GM19043 (cell line): ENCODE results near the gene PRKAR1B.
"Not testable (repeated sequence)": the region's sequence is repeated elsewhere in the genome, so short reads cannot be mapped to it uniquely, and the experiment has no call there.

Experiments used
- ATAC-seq: cut with Tn5 transposase; IDR thresholded peaks from one replicate; pipeline ENCODE4 v1.9.1; 2021; ENCODE audit warnings: low read depth; ENCODE audit not compliant: unreplicated experiment

The PRKAR1B gene

GRCh38 chr7:672891-673290 lies 54.2 kb downstream of the PRKAR1B start:
- ATAC-seq: no peak

DNA sequence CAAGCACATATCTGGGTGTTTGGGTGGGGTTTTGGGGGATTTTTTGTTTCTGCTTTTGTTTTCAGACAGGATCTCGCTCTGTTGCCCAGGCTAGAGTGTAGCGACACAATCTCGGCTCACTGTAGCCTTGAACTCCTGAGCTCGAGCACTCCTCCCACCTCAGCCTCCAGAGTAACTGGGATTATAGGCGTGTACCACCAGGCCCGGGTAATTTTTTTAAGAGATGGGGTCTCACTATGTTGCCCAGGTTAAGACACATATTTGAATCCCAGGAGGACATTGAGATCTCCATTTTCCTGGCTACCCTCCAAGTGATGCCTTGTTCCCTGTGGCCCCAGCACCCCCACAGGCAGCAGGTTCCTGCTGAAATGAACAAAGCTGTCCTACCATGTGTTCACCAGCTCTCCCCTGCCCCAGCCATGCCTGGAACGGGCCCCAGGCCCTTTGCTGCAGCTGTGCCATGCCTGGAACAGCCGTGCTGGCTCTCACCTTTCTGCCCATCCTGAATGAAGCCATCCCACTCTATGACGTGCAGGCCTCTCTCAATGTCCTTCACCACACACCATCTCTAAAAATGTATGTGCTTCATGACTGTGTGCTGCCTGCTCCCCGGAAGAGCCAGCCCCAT lies 55.6 kb downstream of the PRKAR1B start:
- ATAC-seq: no peak

DNA sequence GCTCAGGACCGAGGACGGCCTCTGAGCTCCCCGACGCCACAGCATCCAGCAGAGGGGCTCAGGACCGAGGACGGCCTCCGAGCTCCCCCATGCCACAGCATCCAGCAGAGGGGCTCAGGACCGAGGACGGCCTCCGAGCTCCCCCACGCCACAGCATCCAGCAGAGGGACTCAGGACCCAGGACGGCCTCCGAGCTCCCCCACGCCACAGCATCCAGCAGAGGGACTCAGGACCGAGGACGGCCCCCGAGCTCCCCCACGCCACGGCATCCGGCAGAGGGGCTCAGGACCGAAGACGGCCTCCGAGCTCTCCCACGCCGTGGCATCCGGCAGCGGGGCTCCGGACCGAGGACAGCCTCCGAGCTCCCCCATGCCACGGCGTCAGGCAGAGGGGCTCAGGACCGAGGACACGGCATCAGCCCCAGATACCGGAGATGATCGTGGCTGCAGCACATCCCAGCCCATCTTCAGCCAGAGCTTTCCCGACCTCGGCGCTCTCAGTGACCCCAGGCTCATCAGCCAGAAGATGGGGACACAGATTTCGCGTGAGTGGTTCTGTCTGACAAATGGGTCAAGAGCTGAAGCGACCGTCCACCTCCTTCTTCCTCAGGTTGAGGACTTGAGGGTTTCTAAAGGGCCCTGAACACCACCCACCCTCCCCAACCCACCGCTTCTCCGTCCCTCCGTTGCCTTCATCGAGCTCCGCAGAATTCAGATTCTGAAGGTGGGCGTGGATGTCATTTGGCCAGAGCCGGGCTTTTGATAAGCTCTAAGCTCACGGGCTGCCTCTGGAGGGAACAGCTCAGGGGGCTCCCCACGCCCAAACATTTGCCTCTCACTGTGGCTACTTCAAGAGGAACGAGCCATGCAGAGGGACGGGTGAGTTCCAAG lies 56.3 kb downstream of the PRKAR1B start:
- ATAC-seq: no peak

- ATAC-seq: no peak
Observed at GRCh38 chr7:668958-669357, 58.1 kb downstream of the PRKAR1B start.

- ATAC-seq: no peak
Observed at GRCh38 chr7:668139-668931, 58.7 kb downstream of the PRKAR1B start.

- no peak for ATAC-seq
Observed at GRCh38 chr7:666454-667292, 60.4 kb downstream of the PRKAR1B start.

DNA sequence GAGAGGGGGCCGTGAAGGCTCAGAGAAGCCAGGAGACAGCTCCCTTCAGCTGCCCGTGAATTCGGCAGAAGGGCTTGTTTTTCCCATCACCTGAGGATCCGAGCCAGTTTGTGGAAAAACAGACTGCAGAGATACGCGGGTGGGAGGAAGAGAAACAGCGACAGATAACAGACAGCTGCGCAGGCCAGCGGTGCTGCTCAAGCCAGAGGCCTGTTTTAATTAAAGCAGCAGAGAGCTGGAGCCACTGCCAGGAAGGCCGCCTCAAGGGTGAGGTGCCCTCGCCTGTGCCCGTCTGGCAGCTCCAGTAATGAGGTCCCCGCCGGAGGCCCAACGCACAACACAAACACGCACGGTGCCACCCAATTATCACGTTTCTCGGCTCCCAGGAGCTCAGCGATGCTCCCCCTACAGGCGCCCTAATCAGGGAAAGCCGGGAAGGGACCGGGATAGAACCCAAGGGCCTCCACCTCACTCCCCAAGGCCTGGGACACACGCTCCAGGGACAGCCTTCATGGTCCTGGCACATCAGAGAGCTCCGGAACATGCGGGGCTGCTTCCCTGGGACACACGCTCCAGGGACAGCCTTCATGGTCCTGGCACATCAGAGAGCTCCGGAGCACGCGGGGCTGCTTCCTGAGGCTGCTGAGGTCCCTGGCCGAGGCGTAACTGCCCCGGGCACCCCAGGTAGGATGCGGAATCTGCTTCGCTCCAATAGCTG lies 61.2 kb downstream of the PRKAR1B start:
- ATAC-seq: no peak

- ATAC-seq: no peak
Observed at GRCh38 chr7:664997-665735, 61.9 kb downstream of the PRKAR1B start.

- ATAC-seq: no peak
Observed at GRCh38 chr7:664402-664775, 62.7 kb downstream of the PRKAR1B start.

DNA sequence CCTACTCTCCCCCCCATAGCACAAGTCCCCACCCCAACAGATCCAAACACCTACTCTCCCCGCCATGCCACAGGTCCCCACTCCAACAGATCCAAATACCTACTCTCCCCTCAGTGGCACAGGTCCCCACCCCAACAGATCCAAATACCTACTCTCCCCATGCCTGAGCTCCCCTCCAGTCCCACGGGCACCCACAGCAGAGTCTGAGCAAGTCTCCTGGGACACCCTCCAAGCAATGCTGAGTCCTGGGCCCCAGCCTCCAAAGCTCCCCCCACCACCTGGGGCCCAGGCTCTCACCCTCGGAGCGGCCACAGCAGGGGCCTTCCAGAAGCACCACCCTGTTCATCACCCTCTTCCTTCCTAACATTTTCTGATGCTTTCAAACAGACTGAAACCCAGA lies 64.5 kb downstream of the PRKAR1B start:
- no peak for ATAC-seq

GRCh38 chr7:659996-660395 lies 67.1 kb downstream of the PRKAR1B start:
- no peak for ATAC-seq

GRCh38 chr7:659306-659847 lies 67.7 kb downstream of the PRKAR1B start:
- no peak for ATAC-seq

DNA sequence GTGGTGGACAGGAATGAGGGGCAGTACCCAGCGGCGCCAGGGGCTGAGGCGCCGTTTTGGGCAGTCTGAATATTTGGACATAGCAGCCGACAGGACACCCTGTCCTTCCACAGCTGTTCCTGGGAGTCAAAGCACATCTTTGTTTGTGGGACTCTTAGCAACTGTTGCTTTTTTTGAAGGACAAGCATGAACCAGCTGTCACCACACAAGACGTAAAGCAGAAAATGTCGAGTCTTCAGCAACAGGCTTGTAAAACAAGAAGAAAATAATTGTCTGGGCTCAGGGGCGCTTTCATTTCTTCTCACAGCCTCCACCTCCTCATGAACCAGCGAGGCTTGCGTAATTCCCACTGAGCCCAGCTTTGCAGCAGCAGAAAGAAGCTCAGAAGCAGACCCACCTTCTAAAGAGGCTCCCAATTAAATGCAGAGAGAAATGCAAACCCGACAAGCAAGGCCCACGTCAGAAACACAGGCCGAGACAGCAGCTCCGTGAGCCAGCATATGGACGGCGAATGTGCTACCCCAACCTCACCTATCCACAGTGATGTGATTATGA lies 69.4 kb downstream of the PRKAR1B start:
- ATAC-seq: no peak

DNA sequence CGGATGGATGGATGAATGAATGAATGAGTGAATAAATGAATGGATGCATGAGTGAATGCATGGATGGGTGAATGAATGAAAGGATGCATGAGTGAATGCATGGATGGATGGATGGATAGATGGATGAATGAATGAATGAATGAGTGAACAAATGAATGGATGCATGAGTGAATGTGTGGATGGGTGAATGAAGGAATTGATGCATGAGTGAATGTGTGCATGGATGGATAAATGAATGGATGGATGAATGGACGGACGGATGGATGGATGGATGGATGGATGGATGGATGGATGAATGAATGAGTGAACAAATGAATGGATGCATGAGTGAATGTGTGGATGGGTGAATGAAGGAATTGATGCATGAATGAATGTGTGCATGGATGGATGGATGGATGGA lies 70.1 kb downstream of the PRKAR1B start:
- not testable (repeated sequence) for ATAC-seq

GRCh38 chr7:655758-656157 lies 71.3 kb downstream of the PRKAR1B start:
- ATAC-seq: no peak

DNA sequence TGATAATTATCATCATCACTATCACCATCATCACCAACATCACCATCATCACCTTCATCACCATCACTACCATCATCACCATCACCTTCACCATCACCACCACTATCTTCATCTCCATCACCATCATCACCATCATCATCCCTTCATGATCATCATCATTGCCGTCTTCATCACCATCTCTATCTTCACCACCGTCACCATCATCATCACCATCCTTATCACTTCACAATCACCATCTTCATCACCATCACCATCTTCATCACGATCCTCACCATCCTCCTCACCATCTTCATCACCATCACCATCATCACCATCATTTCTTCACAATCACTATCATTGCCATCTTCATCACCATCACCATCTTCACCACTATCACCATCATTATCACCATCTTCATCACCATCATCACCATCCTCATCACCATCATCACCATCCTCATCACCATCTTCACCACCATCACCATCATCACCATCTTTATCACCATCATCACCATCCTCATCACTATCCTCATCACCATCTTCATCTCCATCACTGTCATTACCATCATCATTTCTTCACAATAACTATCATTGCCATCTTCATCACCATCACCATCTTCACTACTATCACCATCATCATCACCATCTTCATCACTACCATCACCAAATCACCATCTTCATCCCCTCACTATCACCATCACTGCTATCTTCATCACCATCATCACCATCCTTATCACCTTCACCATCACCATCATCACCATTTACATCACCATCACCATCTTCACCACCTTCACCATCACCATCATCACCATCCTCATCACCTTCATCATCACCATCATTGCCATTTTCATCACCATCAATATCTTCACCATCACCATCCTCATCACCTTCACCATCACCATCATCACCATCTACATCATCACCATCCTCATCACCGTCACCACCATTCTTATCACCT lies 73.0 kb downstream of the PRKAR1B start:
- no peak for ATAC-seq

GRCh38 chr7:652881-653280 lies 74.2 kb downstream of the PRKAR1B start:
- no peak for ATAC-seq
